ENCODE measurements around the gene TMEM263. TPM values are rescaled to one million over a fixed set of nuclear protein-coding genes. Genes with fewer than 3 reads are reported as not detected.

Gene TMEM263
- total RNA-seq, 2 experiments from 2014 or later = 33.2 to 33.4 TPM

DNA sequence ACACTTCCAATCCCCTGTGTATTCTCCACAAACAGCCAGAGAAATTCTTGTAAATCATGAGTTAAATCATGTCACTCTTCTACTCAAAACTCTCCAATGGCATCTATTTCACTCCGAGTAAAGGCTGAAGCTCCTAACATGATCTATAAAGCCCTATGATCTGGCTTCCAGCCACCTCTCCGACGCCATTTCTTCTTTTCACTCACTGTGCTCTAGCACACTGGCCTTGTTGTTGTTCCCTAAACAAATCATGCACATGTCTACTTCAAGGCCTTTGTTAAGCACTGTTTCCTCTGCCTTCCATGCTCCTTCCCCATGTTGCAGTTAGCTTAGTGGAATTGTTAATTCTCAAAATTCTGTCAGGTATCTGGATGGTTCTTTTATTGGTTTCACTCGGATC lies 61.3 kb downstream of the TMEM263 start:
- intact Hi-C loops (cut with DNase I, micrococcal nuclease) = loop anchor here in 1 of 2 experiments (5.0 kb wide), 1 partner anchor 50 kb away; no protein-coding TSS in a partner anchor
- H3K27ac ChIP-seq (ENCODE audit: low read depth in 1 of 2, low read length in 2 of 2) = no peak overlapping the region
- ChIA-PET POLR2A (no interaction called here), CTCF (no interaction called here)
- no peaks in the 10 kb centered on the region for H3K9me3 ChIP-seq (ENCODE audit: control insufficient read depth in 1 of 2, insufficient read depth in 1 of 2, low read length in 2 of 2)
- no peaks in the 10 kb centered on the region for H3K4me1 ChIP-seq (ENCODE audit: insufficient read depth, low read length)
- TF ChIP-seq, protein P1, sequence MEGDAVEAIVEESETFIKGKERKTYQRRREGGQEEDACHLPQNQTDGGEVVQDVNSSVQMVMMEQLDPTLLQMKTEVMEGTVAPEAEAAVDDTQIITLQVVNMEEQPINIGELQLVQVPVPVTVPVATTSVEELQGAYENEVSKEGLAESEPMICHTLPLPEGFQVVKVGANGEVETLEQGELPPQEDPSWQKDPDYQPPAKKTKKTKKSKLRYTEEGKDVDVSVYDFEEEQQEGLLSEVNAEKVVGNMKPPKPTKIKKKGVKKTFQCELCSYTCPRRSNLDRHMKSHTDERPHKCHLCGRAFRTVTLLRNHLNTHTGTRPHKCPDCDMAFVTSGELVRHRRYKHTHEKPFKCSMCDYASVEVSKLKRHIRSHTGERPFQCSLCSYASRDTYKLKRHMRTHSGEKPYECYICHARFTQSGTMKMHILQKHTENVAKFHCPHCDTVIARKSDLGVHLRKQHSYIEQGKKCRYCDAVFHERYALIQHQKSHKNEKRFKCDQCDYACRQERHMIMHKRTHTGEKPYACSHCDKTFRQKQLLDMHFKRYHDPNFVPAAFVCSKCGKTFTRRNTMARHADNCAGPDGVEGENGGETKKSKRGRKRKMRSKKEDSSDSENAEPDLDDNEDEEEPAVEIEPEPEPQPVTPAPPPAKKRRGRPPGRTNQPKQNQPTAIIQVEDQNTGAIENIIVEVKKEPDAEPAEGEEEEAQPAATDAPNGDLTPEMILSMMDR (IDR thresholded peaks at IDR 0.05) = no peak
- no peaks in the 10 kb centered on the region for H3K27me3 ChIP-seq (ENCODE audit: control insufficient read depth in 1 of 2, insufficient read depth in 2 of 2, low read length in 2 of 2)
- Mint-ChIP-seq H3K36me3 (ENCODE audit: low read depth) (peaks cover 59% of the 10 kb centered on the region), H3K4me3 (no peak overlapping the region), H3K9me3 (no peaks in the 10 kb centered on the region), H3K4me1 (ENCODE audit: low read depth) (no peaks in the 10 kb centered on the region), H3K27me3 (no peaks in the 10 kb centered on the region), H3K27ac (no peak overlapping the region)
- H3K36me3 ChIP-seq (ENCODE audit: insufficient read depth, low read length) = peaks cover 2% of the 10 kb centered on the region
- H3K4me3 ChIP-seq (ENCODE audit: low read length) = no peak overlapping the region
- ATAC-seq (ENCODE audit: poor library complexity) = no peak
- DNase-seq = no peak

DNA sequence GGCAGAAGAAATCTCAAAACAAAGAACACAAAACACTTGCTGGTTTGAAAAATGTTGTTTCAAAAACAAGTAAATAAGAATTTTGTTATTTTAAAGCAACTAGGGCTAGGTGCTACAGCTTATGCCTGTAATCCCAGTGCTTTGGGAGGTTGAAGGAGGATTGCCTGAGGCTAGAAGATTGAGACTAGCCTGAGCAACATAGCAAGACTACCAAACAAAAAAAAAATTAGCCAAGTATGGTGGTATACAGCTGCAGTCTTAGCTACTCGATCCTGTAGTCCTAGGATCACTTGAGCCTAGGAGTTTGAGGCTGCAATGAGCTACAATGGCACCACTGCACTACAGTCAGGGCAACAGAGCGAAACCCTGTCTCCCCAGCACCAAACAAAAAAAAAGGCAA lies 63.8 kb downstream of the TMEM263 start:
- TF ChIP-seq, protein P1 (IDR thresholded peaks at IDR 0.05) = no peak
- Histone ChIP-seq H3K36me3 (ENCODE audit: insufficient read depth, low read length) (peaks cover 2% of the 10 kb centered on the region), H3K4me3 (ENCODE audit: low read length) (no peak overlapping the region), H3K27ac (ENCODE audit: low read depth in 1 of 2, low read length in 2 of 2) (no peak overlapping the region), H3K27me3 (ENCODE audit: control insufficient read depth in 1 of 2, insufficient read depth in 2 of 2, low read length in 2 of 2) (no peaks in the 10 kb centered on the region), H3K4me1 (ENCODE audit: insufficient read depth, low read length) (no peaks in the 10 kb centered on the region), H3K9me3 (ENCODE audit: control insufficient read depth in 1 of 2, insufficient read depth in 1 of 2, low read length in 2 of 2) (no peaks in the 10 kb centered on the region)
- ATAC-seq (ENCODE audit: poor library complexity) (no peak), DNase-seq (no peak)
- ChIA-PET POLR2A (no interaction called here), CTCF (interaction anchor here (1.0 kb wide), 1 partner anchor 33 kb away, joined by 3 read pairs; the partner anchor contains the start of gene MTERF2)
- peaks cover 12% of the 10 kb centered on the region for H3K4me1 Mint-ChIP-seq (ENCODE audit: low read depth)
- H3K27ac Mint-ChIP-seq = no peak overlapping the region
- no peak overlapping the region for H3K4me3 Mint-ChIP-seq
- intact Hi-C loops (cut with DNase I, micrococcal nuclease) = loop anchor here in 1 of 2 experiments (5.0 kb wide), 1 partner anchor 48 kb away; no protein-coding TSS in a partner anchor
- no peaks in the 10 kb centered on the region for H3K9me3 Mint-ChIP-seq
- peaks cover 39% of the 10 kb centered on the region for H3K36me3 Mint-ChIP-seq (ENCODE audit: low read depth)
- H3K27me3 Mint-ChIP-seq = no peaks in the 10 kb centered on the region

Other genes starting within 250 kb of the TMEM263 start
- 1 to 10 TPM; 5.5 to 9.0 TPM for gene RIC8B, start 181.2 kb upstream of the TMEM263 start, total RNA-seq
- gene MTERF2, start 31.2 kb downstream of the TMEM263 start, total RNA-seq = 1 to 10 TPM; 6.1 to 7.6 TPM
- gene CRY1, start 137.6 kb downstream of the TMEM263 start, total RNA-seq = 10 to 100 TPM; 70.7 to 77.4 TPM